Fibroblast of the aortic adventitia (primary cell): ENCODE measurements around the gene CREB5. TPM values are rescaled to one million over a fixed set of nuclear protein-coding genes. Genes with fewer than 3 reads are reported as not detected.
"Not testable (repeated sequence)": the region's sequence is repeated elsewhere in the genome, so short reads cannot be mapped to it uniquely, and the experiment has no call there.

Experiments used
- DNase-seq: peaks from one replicate; pipeline ENCODE4 v3.0.0-alpha.2; 2010; ENCODE audit warnings: low read depth
- H3K4me3 ChIP-seq: 2 replicates; pipeline ENCODE4 v1.5.1; 2011; ENCODE audit warnings: low read depth, mild to moderate bottlenecking, control low read depth, low read length, moderate library complexity
- total RNA-seq: library from RNA; depleted of rRNA; stranded (reverse); fragments of >200 nt; gene quantifications from 2 replicates; pipeline ENCODE4 v1.2.3, GENCODE V29; 2012; ENCODE audit warnings: low replicate concordance
- TF ChIP-seq, protein P1 (sequence below): IDR thresholded peaks from 2 replicates; pipeline ENCODE4 v1.5.1; 2011; ENCODE audit warnings: mild to moderate bottlenecking, low read length, control low read depth, inconsistent platforms; ENCODE audit not compliant: insufficient read depth

Gene CREB5
- total RNA-seq, 1 donor, result 5.2 TPM

DNA sequence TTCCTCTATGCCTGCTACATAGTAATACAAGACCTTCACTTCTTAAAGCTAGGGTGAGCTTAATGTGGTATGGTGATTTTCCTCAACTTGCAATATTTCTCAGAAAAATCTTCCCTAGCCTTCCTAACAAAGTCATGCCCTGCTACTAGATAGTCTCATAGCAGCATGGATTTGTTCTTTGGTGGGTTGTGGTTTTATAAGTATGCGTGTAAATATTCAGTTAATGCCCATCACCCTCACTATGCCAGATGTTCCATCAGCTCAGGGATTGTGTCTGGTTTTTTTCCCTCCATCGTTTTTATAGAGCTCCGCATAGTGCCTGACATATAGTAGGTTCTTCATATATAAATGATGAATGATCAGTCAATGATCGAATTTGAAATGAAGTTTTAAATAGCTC lies 182.8 kb downstream of the CREB5 start:
- TF ChIP-seq, protein P1, sequence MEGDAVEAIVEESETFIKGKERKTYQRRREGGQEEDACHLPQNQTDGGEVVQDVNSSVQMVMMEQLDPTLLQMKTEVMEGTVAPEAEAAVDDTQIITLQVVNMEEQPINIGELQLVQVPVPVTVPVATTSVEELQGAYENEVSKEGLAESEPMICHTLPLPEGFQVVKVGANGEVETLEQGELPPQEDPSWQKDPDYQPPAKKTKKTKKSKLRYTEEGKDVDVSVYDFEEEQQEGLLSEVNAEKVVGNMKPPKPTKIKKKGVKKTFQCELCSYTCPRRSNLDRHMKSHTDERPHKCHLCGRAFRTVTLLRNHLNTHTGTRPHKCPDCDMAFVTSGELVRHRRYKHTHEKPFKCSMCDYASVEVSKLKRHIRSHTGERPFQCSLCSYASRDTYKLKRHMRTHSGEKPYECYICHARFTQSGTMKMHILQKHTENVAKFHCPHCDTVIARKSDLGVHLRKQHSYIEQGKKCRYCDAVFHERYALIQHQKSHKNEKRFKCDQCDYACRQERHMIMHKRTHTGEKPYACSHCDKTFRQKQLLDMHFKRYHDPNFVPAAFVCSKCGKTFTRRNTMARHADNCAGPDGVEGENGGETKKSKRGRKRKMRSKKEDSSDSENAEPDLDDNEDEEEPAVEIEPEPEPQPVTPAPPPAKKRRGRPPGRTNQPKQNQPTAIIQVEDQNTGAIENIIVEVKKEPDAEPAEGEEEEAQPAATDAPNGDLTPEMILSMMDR, result no peak
- no peak overlapping the region for H3K4me3 ChIP-seq
- DNase-seq, result no peak

DNA sequence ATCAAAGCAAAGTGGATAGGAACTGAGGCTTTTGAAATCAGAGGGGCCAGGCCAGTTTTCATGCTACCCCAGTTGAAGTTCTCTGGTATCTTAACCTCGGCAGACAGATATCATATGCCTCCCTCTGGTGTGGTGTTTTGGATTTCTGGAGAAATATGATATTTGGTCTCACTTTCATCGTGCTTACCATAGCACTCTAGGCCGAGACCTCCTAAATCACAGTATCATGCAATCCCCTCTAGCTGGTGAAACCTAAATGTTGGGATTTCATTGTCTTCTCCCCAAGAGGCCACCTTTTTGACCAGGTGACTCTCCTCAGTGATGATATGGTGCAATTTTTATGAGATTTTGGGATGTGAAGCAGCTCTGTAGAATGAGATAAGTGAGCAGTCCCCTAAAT lies 183.5 kb downstream of the CREB5 start:
- TF ChIP-seq, protein P1, result no peak
- DNase-seq, result no peak
- no peak overlapping the region for H3K4me3 ChIP-seq

DNA sequence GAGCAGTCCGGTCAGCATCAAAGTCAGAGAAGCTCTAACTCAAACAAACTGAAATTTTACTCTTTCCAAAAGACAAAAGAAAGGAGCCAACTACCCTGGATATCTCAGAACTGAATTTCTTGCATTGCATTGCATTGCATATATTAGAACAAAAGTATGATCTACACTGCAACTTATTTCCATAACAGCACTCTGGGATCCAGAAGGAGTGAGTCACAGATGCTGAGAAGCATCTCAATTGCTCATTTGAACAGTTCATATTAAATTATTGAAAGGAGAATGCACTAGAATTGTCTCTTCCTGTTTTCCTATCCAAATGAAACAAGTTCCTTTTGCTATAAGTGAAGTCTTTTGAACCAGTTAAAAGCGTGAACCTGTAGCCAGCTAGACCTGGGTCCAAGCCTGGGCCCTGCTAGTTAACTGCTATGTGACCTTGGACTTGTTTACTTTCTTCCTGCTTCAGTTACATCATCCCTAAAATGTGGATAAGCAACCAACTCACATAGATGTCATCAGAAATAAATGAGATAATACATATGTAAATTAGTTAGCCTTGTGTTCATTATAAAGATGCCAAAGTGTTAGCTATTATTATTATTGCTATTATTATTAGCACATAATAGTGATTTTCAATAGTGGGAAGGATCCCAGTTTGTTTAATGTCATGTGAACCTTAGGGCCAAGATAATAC lies 184.1 kb downstream of the CREB5 start:
- TF ChIP-seq, protein P1, result no peak
- H3K4me3 ChIP-seq, result no peak overlapping the region
- peak; percentile 45 for DNase-seq

DNA sequence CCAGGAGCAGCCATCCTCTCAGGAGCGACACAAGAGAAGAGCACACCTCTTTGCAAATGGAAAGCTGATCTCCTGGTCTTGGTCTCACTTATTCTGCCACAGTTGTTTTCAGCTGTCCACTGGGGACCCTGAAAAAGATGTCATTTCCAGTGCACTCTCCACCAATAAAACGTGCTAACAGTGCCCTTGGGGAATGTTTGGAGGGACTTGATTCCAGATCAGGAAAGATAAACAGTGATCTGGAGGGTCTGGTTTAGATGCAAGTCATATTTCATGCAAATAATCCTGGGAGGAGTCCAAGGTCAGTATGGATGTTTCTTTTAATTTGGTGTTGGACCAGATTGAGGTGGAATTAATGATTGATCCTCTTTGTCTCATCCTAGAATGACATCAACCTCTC lies 185.0 kb downstream of the CREB5 start:
- TF ChIP-seq, protein P1, result no peak

DNA sequence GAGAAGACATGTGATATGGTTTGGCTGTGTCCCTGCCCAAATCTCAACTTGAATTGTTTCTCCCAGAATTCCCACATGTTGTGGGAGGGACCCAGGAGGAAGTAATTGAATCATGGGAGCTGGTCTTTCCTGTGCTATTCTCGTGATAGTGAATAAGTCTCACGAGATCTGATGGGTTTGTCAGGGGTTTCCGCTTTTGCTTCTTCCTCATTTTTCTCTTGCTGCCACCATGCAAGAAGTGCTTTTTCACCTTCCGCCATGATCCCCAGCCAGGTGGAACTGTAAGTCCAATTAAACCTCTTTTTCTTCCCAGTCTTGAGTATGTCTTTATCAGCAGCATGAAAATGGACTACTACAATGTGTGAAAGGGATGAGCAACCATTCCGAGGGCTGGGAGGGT lies 185.7 kb downstream of the CREB5 start:
- not testable (repeated sequence) for DNase-seq, H3K4me3 ChIP-seq

More for the DNA sequence above, 185.0 kb downstream of the CREB5 start:
- H3K4me3 ChIP-seq, result no peak overlapping the region
- no peak for DNase-seq

DNA sequence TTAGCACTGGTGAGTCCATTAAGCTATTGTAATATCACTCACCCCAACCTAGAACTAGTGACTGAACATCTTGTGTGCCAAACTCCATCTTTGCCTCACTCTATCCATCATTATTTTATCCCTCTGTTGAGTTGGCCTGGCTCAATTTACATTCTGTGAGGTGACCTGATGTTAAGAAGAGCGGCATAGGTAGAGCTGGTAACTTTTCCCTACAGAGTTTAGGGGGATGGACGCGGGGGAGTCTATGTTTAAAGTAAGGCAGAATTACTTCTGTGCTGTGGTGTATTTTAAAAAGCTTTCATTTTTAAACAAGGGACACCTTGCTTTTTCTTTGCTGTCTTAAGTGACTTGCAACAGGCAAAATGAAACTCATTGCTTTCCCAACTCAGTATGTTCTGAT lies 186.3 kb downstream of the CREB5 start:
- TF ChIP-seq, protein P1, result no peak

DNA sequence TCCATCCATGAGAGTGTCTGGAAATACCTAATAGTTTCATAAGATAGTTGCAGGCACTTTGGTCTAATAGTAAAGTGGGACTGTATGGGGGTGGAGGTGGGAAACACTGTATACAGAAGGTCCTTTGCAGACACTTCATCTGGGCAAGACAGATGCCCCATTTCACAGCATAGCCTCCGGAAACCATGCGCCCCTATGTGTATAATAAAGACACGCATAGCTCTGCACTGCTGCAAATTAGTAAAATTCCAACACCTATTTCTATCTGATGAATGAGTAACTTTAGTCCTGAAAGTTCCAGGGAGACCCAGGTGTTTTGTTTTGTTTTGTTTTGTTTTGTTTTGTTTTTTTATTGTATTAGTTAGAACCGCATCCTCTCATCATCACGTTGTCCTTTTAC lies 187.1 kb downstream of the CREB5 start:
- no peak for DNase-seq
- TF ChIP-seq, protein P1, result no peak

More for the DNA sequence above, 186.3 kb downstream of the CREB5 start:
- no peak overlapping the region for H3K4me3 ChIP-seq
- no peak for DNase-seq

More for the DNA sequence above, 187.1 kb downstream of the CREB5 start:
- no peak overlapping the region for H3K4me3 ChIP-seq
